ENCODE data around the gene SPATA16. TPM values are rescaled to one million over a fixed set of nuclear protein-coding genes. Genes with fewer than 3 reads are reported as not detected.

SPATA16 gene
- total and polyA plus RNA-seq, 2 experiments from 2014 or later = not detected

- H3K27ac ChIP-seq (ENCODE audit: low read depth) = no peak overlapping the region
- Mint-ChIP-seq H3K4me1 (peaks cover 7% of the 10 kb centered on the region; the same call in 2 of the 3 replicates), H3K4me3 (no peak overlapping the region), H3K36me3 (ENCODE audit: low read depth) (no peaks in the 10 kb centered on the region), H3K27me3 (ENCODE audit: insufficient read depth, low read depth, poor library complexity) (no peaks in the 10 kb centered on the region), H3K9me3 (no peaks in the 10 kb centered on the region), H3K27ac (no peak overlapping the region)
- no peaks in the 10 kb centered on the region for H3K79me2 ChIP-seq (replicated peaks; ENCODE audit: insufficient read depth)
- H3K4me1 ChIP-seq (ENCODE audit: insufficient read depth) = no peaks in the 10 kb centered on the region
- peak overlapping the region; percentile 86; the same call in 1 of the 2 replicates for H2AFZ ChIP-seq
- no peak overlapping the region for H3K4me3 ChIP-seq
- H3K4me2 ChIP-seq = no peak overlapping the region
- no peaks in the 10 kb centered on the region for H3K9me2 ChIP-seq (ENCODE audit: insufficient read depth)
- no peaks in the 10 kb centered on the region for H3F3A ChIP-seq (replicated peaks; ENCODE audit: low read depth)
- H3K27me3 ChIP-seq (ENCODE audit: insufficient read depth) = no peaks in the 10 kb centered on the region
- TF ChIP-seq NANOG (IDR thresholded peaks at IDR 0.05; ENCODE audit: borderline replicate concordance) (no peak), CREB1 (CRISPR knock-in tag; IDR thresholded peaks at IDR 0.05; ENCODE audit: low read depth) (no peak), STAT1 (IDR thresholded peaks at IDR 0.05; ENCODE audit: unreplicated experiment) (no peak), CTCF (conservative IDR thresholded peaks at IDR 0.05; ENCODE audit: low read depth in 2 of 2) (no peak), EZH2 (IDR thresholded peaks at IDR 0.05; ENCODE audit: low read depth, unreplicated experiment) (no peak), POLR2AphosphoS5 (IDR thresholded peaks at IDR 0.05; ENCODE audit: low read depth) (no peak), EZH2phosphoT487 (IDR thresholded peaks at IDR 0.05; ENCODE audit: unreplicated experiment) (no peak), REST (IDR thresholded peaks at IDR 0.05; ENCODE audit: unreplicated experiment) (no peak), ZNF462 (CRISPR knock-in tag; IDR thresholded peaks at IDR 0.05) (no peak), ZNF331 (CRISPR knock-in tag; IDR thresholded peaks at IDR 0.05; ENCODE audit: low read depth) (no peak)
- no peaks in the 10 kb centered on the region for H4K20me1 ChIP-seq (replicated peaks; ENCODE audit: insufficient read depth)
- ATAC-seq (no peak), DNase-seq (ENCODE audit: low spot score) (no peak)
- no peaks in the 10 kb centered on the region for H3K36me3 ChIP-seq (ENCODE audit: insufficient read depth)
Measured at GRCh38 chr3:173064631-173065030, 76.4 kb downstream of the SPATA16 start.
